ENCODE data around the gene ALDH1L1. TPM values are rescaled to one million over a fixed set of nuclear protein-coding genes. Genes with fewer than 3 reads are reported as not detected.
"Not testable (repeated sequence)": the region's sequence is repeated elsewhere in the genome, so short reads cannot be mapped to it uniquely, and the experiment has no call there.

Gene ALDH1L1
- total and polyA plus RNA-seq, 2 of the 4 experiments (the other 2 are of a cell fraction), result not detected

DNA sequence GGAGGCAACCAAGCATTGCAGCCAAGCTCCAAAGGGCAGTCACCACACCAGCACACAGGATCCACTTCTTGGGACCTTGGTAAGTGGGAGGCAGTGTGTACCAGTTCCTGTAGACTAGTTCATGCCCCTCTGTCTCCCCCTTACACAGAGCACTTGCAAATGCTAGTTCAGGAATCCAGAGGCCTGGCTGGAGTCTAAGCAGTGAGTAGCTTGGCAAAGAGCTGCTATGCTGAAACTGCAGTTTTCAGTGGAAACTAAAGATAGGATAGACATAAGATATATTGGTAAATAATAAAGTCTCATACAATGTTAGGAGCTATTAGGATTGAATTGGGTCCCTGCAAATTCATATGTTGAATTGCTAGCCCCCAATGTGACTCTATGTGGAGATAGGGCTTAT lies 82.6 kb downstream of the ALDH1L1 start:
- POLR2A ChIA-PET (ENCODE audit: unreplicated experiment), result no interaction called here
- no peak overlapping the region for H3K18ac ChIP-seq (ENCODE audit: low read depth, low read length)

DNA sequence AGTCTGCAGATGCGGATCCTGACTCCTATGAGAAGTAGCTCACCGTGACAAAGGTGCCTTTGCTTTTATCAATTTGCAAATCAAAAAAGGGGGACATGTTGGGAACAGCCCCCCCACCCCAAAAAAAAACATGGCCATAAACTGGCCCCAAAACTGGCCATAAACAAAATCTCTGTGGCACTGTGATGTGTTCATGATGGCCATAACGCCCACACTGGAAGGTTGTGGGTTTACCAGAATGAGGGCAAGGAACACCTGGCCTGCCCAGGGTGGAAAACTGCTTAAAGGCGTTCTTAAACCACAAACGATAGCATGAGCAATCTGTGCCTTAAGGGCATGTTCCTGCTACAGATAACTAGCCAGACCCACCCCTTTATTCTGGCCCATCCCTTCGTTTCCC lies 84.1 kb downstream of the ALDH1L1 start:
- in situ Hi-C loops (cut with MboI; ENCODE audit: low sequenced_read_pairs); DNase-seq: not testable (repeated sequence)

More for the DNA sequence above, 82.6 kb downstream of the ALDH1L1 start:
- H2BK20ac ChIP-seq (ENCODE audit: low read depth, low read length), result no peak overlapping the region
- H2BK120ac ChIP-seq (ENCODE audit: low read depth, low read length), result no peak overlapping the region
- no peak overlapping the region for H2AFZ ChIP-seq (replicated peaks; ENCODE audit: low read length, poor library complexity)
- no peak overlapping the region for H3K4me3 ChIP-seq (ENCODE audit: insufficient read depth, low read depth, low read length)
- no peak overlapping the region for H3K23ac ChIP-seq (ENCODE audit: low read depth, low read length)
- H2BK15ac ChIP-seq (ENCODE audit: low read depth, low read length), result no peak overlapping the region
- H3K9me3 ChIP-seq (ENCODE audit: control insufficient read depth, insufficient read depth, low read length), result no peaks in the 10 kb centered on the region
- H3K36me3 ChIP-seq (ENCODE audit: control insufficient read depth, insufficient read depth, low read length), result no peaks in the 10 kb centered on the region
- no peak overlapping the region for H2BK5ac ChIP-seq (ENCODE audit: low read depth, low read length, poor library complexity, severe bottlenecking)
- intact Hi-C loops (cut with micrococcal nuclease) (no loop called here), dilution Hi-C loops (cut with HindIII; ENCODE audit: low sequenced_read_pairs, unreplicated experiment) (no loop called here), in situ Hi-C loops (cut with MboI; ENCODE audit: low sequenced_read_pairs) (no loop called here)
- BruUV-seq (replicated peaks), result no TSS peak
- H3K9me1 ChIP-seq (ENCODE audit: insufficient read depth, low read length), result peaks cover 6% of the 10 kb centered on the region; the same call in 1 of the 2 replicates
- no peak overlapping the region for H3K9ac ChIP-seq (ENCODE audit: low read depth, low read length)
- no peak overlapping the region for H2AK5ac ChIP-seq (ENCODE audit: low read depth, low read length)
- no peak overlapping the region for H2AK9ac ChIP-seq (replicated peaks; ENCODE audit: low read depth, low read length, poor library complexity)
- H3K4me1 ChIP-seq (ENCODE audit: control insufficient read depth, insufficient read depth, low read length), result peaks cover 10% of the 10 kb centered on the region
- H3K79me1 ChIP-seq (ENCODE audit: low read depth in 1 of 2, low read length in 2 of 2), result no peaks in the 10 kb centered on the region
- TF ChIP-seq BHLHE40 (IDR thresholded peaks at IDR 0.05; ENCODE audit: low read depth, low read length) (no peak), NFE2L2 (IDR thresholded peaks at IDR 0.05; ENCODE audit: low read depth, low read length) (no peak), CHD1 (IDR thresholded peaks at IDR 0.05; ENCODE audit: low read depth, low read length) (no peak), SMC3 (IDR thresholded peaks at IDR 0.05; ENCODE audit: low read depth, low read length) (no peak), RAD21 (IDR thresholded peaks at IDR 0.05; ENCODE audit: low read length) (no peak), RFX5 (IDR thresholded peaks at IDR 0.05; ENCODE audit: low read depth, low read length) (no peak), CEBPB (IDR thresholded peaks at IDR 0.05; ENCODE audit: low read depth, low read length) (no peak), MAFK (IDR thresholded peaks at IDR 0.05; ENCODE audit: low read depth, low read length) (no peak), MXI1 (IDR thresholded peaks at IDR 0.05; ENCODE audit: borderline replicate concordance, low read depth, low read length) (no peak), MAZ (IDR thresholded peaks at IDR 0.05; ENCODE audit: borderline replicate concordance, low read depth, low read length) (no peak), POLR2A (IDR thresholded peaks at IDR 0.05; ENCODE audit: low read depth, low read length) (no peak)
- TF ChIP-seq, protein P1, sequence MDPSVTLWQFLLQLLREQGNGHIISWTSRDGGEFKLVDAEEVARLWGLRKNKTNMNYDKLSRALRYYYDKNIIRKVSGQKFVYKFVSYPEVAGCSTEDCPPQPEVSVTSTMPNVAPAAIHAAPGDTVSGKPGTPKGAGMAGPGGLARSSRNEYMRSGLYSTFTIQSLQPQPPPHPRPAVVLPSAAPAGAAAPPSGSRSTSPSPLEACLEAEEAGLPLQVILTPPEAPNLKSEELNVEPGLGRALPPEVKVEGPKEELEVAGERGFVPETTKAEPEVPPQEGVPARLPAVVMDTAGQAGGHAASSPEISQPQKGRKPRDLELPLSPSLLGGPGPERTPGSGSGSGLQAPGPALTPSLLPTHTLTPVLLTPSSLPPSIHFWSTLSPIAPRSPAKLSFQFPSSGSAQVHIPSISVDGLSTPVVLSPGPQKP (IDR thresholded peaks at IDR 0.05; ENCODE audit: borderline replicate concordance, low read depth, low read length), result no peak
- TF ChIP-seq, protein P2, sequence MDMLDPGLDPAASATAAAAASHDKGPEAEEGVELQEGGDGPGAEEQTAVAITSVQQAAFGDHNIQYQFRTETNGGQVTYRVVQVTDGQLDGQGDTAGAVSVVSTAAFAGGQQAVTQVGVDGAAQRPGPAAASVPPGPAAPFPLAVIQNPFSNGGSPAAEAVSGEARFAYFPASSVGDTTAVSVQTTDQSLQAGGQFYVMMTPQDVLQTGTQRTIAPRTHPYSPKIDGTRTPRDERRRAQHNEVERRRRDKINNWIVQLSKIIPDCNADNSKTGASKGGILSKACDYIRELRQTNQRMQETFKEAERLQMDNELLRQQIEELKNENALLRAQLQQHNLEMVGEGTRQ (IDR thresholded peaks at IDR 0.05; ENCODE audit: low read depth, low read length), result no peak
- H4K5ac ChIP-seq (ENCODE audit: low read depth, low read length), result no peak overlapping the region
- no peaks in the 10 kb centered on the region for H4K20me1 ChIP-seq (ENCODE audit: insufficient read depth, low read length)
- no peak overlapping the region for H3K14ac ChIP-seq (replicated peaks; ENCODE audit: low read depth, low read length)
- no peak for DNase-seq
- H4K8ac ChIP-seq (ENCODE audit: low read depth in 2 of 2, low read length in 2 of 2), result no peak overlapping the region
- H3K27me3 ChIP-seq (ENCODE audit: control insufficient read depth, insufficient read depth, low read length), result no peaks in the 10 kb centered on the region
- H3K27ac ChIP-seq (ENCODE audit: insufficient read depth, low read length), result no peak overlapping the region
- no peak overlapping the region for H3K56ac ChIP-seq (ENCODE audit: extremely low read depth, insufficient read depth, low read length)
- no peak overlapping the region for H3K4ac ChIP-seq (ENCODE audit: low read depth, low read length)
- CTCF ChIA-PET, result no interaction called here
- H4K91ac ChIP-seq (ENCODE audit: insufficient read depth, low read depth, low read length), result no peak overlapping the region
- ATAC-seq (ENCODE audit: low read depth), result no peak
- no peak overlapping the region for H3K4me2 ChIP-seq (ENCODE audit: low read depth, low read length)

More for the DNA sequence above, 84.1 kb downstream of the ALDH1L1 start:
- H2BK15ac ChIP-seq (ENCODE audit: low read depth, low read length); H3K9ac ChIP-seq (ENCODE audit: low read depth, low read length); H3K79me1 ChIP-seq (ENCODE audit: low read depth in 1 of 2, low read length in 2 of 2); H2AK9ac ChIP-seq (replicated peaks; ENCODE audit: low read depth, low read length, poor library complexity); CTCF ChIA-PET; dilution Hi-C loops (cut with HindIII; ENCODE audit: low sequenced_read_pairs, unreplicated experiment); H4K5ac ChIP-seq (ENCODE audit: low read depth, low read length); ATAC-seq (ENCODE audit: low read depth); H3K56ac ChIP-seq (ENCODE audit: extremely low read depth, insufficient read depth, low read length); H2AK5ac ChIP-seq (ENCODE audit: low read depth, low read length); H2BK120ac ChIP-seq (ENCODE audit: low read depth, low read length); H3K4me2 ChIP-seq (ENCODE audit: low read depth, low read length); H2AFZ ChIP-seq (replicated peaks; ENCODE audit: low read length, poor library complexity); H3K18ac ChIP-seq (ENCODE audit: low read depth, low read length); H3K4me1 ChIP-seq (ENCODE audit: control insufficient read depth, insufficient read depth, low read length); H2BK20ac ChIP-seq (ENCODE audit: low read depth, low read length); H3K4me3 ChIP-seq (ENCODE audit: insufficient read depth, low read depth, low read length); H3K27ac ChIP-seq (ENCODE audit: insufficient read depth, low read length); H4K91ac ChIP-seq (ENCODE audit: insufficient read depth, low read depth, low read length); H2BK5ac ChIP-seq (ENCODE audit: low read depth, low read length, poor library complexity, severe bottlenecking); H3K9me3 ChIP-seq (ENCODE audit: control insufficient read depth, insufficient read depth, low read length); H3K36me3 ChIP-seq (ENCODE audit: control insufficient read depth, insufficient read depth, low read length); H3K14ac ChIP-seq (replicated peaks; ENCODE audit: low read depth, low read length); intact Hi-C loops (cut with micrococcal nuclease); H3K27me3 ChIP-seq (ENCODE audit: control insufficient read depth, insufficient read depth, low read length); H3K4ac ChIP-seq (ENCODE audit: low read depth, low read length); H3K9me1 ChIP-seq (ENCODE audit: insufficient read depth, low read length); BruUV-seq (replicated peaks); H4K8ac ChIP-seq (ENCODE audit: low read depth in 2 of 2, low read length in 2 of 2); H4K20me1 ChIP-seq (ENCODE audit: insufficient read depth, low read length); POLR2A ChIA-PET (ENCODE audit: unreplicated experiment); H3K23ac ChIP-seq (ENCODE audit: low read depth, low read length): not testable (repeated sequence)
- no CpG with 5 or more reads among the region's 6 CpGs for WGBS, 2 experiments (ENCODE audit: extremely low coverage in 2 of 2, insufficient read length in 1 of 2)
